AG10803 (cell line): ENCODE data around the gene SPATA31D1.

Source experiments
- DNase-seq: peaks from one replicate; pipeline ENCODE4 v3.0.0; 2010; ENCODE audit warnings: low read depth
- H3K4me3 ChIP-seq: 2 replicates; pipeline ENCODE4 v1.5.1; 2011; ENCODE audit warnings: mild to moderate bottlenecking, low read length, control low read depth
- CTCF ChIP-seq: conservative IDR thresholded peaks from 2 replicates; pipeline ENCODE4 v1.5.1; 2011; ENCODE audit warnings: mild to moderate bottlenecking, low read length, control low read depth, inconsistent platforms

Gene SPATA31D1

GRCh38 chr9:81974764-81975163 is 13.8 kb upstream of the SPATA31D1 start:
- DNase-seq, result no peak
- TF ChIP-seq CTCF, result no peak
- H3K4me3 ChIP-seq, result no peak overlapping the region

- no peak for TF ChIP-seq CTCF
- DNase-seq, result no peak
Measured at GRCh38 chr9:81976351-81976750, 12.2 kb upstream of the SPATA31D1 start.

GRCh38 chr9:81979196-81979595 is 9.4 kb upstream of the SPATA31D1 start:
- no peak for DNase-seq
- H3K4me3 ChIP-seq, result no peak overlapping the region
- no peak for TF ChIP-seq CTCF

More at GRCh38 chr9:81976351-81976750, 12.2 kb upstream of the SPATA31D1 start:
- no peak overlapping the region for H3K4me3 ChIP-seq

GRCh38 chr9:81980568-81980967 is 8.0 kb upstream of the SPATA31D1 start:
- no peak for TF ChIP-seq CTCF
- peak; percentile 48 for DNase-seq
- no peak overlapping the region for H3K4me3 ChIP-seq

- no peak for TF ChIP-seq CTCF
- no peak overlapping the region for H3K4me3 ChIP-seq
- no peak for DNase-seq
Measured at GRCh38 chr9:81981883-81982282, 6.7 kb upstream of the SPATA31D1 start.

- TF ChIP-seq CTCF, result no peak
- no peak for DNase-seq
Measured at GRCh38 chr9:81984928-81985327, 3.6 kb upstream of the SPATA31D1 start.

GRCh38 chr9:81986051-81986450 is 2.5 kb upstream of the SPATA31D1 start:
- TF ChIP-seq CTCF, result no peak
- no peak for DNase-seq
- no peak overlapping the region for H3K4me3 ChIP-seq

More at GRCh38 chr9:81984928-81985327, 3.6 kb upstream of the SPATA31D1 start:
- no peak overlapping the region for H3K4me3 ChIP-seq
